Upper lobe of left lung (tissue), 6 donors: ENCODE measurements around the gene MOV10L1. TPM values are rescaled to one million over a fixed set of nuclear protein-coding genes. Genes with fewer than 3 reads are reported as not detected.

ENCODE experiments used
- ATAC-seq, 2 donors: fragments of 200-7000 bp; cut with Tn5 transposase; one replicate each; pipeline ENCODE4 v1.9.1; 2022; ENCODE audit warnings: mild to moderate bottlenecking in 2 of 2, moderate library complexity in 2 of 2; ENCODE audit not compliant: low FRiP score in 2 of 2
- DNase-seq, 2 donors: peaks; one replicate each; pipeline ENCODE4 v3.0.0-alpha.2; 2019 to 2020
- H3K27ac ChIP-seq, 4 donors: fragments of 200-600 bp; sonication (generic); one replicate each; pipeline ENCODE4 v1.5.1; 2016 to 2019
- H3K27me3 ChIP-seq, 4 donors: fragments of 200-600 bp; sonication (generic); one replicate each; pipeline ENCODE4 v1.5.1; 2017 to 2019
- H3K36me3 ChIP-seq, 4 donors: fragments of 200-600 bp; sonication (generic); one replicate each; pipeline ENCODE4 v1.5.1; 2016 to 2019
- H3K4me1 ChIP-seq, 4 donors: fragments of 200-600 bp; sonication (generic); one replicate each; pipeline ENCODE4 v1.5.1; 2018 to 2019
- H3K4me3 ChIP-seq, 4 donors: fragments of 200-600 bp; sonication (generic); one replicate each; pipeline ENCODE4 v1.5.1; 2017 to 2019; ENCODE audit warnings: mild to moderate bottlenecking in 2 of 4, moderate library complexity in 1 of 4
- H3K9me3 ChIP-seq, 4 donors: fragments of 200-600 bp; sonication (generic); one replicate each; pipeline ENCODE4 v1.5.1; 2018 to 2019
- EP300 ChIP-seq, 4 donors: sonication (generic); formaldehyde crosslinking; IDR thresholded peaks; one replicate each; pipeline ENCODE4 v1.5.1; 2017; ENCODE audit warnings: antibody characterized with exemption in 4 of 4, control low read depth in 2 of 4
- POLR2A ChIP-seq, 4 donors: fragments of 450-650 bp; IDR thresholded peaks; one replicate each; pipeline ENCODE4 v1.5.1; 2016 to 2017; ENCODE audit warnings: antibody characterized with exemption in 4 of 4, mild to moderate bottlenecking in 2 of 4
- POLR2AphosphoS5 ChIP-seq, 2 donors: sonication (generic); formaldehyde crosslinking; IDR thresholded peaks; one replicate each; pipeline ENCODE4 v1.5.1; 2017; ENCODE audit warnings: antibody characterized with exemption in 2 of 2
- WGBS, 2 donors: methylation state at CpG; one replicate each; pipeline ENCODE4 v1.1.5; 2017 to 2018; 5-methylcytosine and 5-hydroxymethylcytosine counted together
- total RNA-seq, 6 donors: library from RNA; depleted of rRNA in 4 of 6; stranded (reverse); fragments of >200 nt in 4 of 6; gene quantifications; one replicate each; pipeline versions ENCODE4 v1.1.0 to v1.2.1, GENCODE V29; 2016 to 2021
- TF ChIP-seq, protein P1 (sequence below), 6 experiments: fragments of 450-650 bp in 4 of 6; fragments of 200-600 bp in 2 of 6; sonication (generic) in 2 of 6; IDR thresholded peaks; one replicate each; pipeline ENCODE4 v1.5.1; 2016 to 2019; ENCODE audit warnings: antibody characterized with exemption in 6 of 6
- donor health status: DM: no; HTN: no; CAD: no; lungs with moderate emphysema.
- donor health status: DM: no; HTN: yes; CAD: no; lungs with severe emphysema.

The MOV10L1 gene
- total RNA-seq: 1 to 10 TPM in 3 of 6 donors, under 1 TPM in 2, not detected in 1; 0.47 to 3.1 (median 1.8) TPM

DNA sequence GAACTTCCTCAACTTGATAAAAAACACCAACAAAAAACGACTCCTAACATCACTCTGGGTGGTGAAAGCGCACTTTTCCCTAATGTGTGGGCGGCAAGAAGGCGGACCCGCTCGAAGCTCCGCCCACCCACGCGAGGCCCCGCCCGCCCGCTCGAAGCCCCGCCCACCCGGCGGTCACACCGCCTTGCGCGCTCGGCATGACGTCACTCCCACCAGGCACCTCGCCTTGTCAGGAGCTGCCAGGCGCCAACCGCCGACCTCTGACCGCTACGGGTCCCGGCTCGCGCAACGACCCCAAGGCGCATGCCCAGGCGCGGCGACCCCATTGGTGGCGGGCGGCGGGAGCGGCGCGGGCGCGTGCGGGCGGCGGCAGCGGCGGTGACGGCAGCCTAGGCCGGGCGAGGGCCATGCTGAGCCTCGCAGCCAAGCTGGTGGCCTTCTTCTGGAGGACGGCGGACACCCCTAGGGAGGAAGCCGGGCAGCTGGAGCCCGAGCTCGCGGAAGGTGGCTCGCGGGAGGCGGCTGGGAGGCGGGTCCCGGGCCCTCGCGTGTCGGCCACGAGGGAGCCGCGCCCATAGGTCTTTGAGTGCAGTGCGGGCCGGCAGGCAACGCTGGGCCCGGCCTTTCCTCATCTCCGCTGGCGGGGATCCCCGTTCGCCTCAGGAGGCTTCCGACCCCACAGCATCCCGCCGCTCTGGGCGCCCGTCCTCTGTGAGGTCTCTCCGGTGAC, at the start of gene MOV10L1:
Gene MOV10L1 (plus strand): TSS at position 325 of the 730 bp plus-strand sequence. CDS start 83 bp downstream, at position 408.
- DNase-seq: peak in 1 of 2 donors; percentile 86
- H3K4me1 ChIP-seq: peaks cover 0 to 2% (median 0%) of the 10 kb centered on the region in 4 donors
- H3K36me3 ChIP-seq: no peaks in the 10 kb centered on the region
- ATAC-seq: peak in 1 of 2 donors; percentile 14
- H3K27ac ChIP-seq: no peak within 1 kb of the TSS
- no peak within 1 kb of the TSS for H3K4me3 ChIP-seq
- 51 to 84% methylated on average over 18 to 82 of the region's 83 CpGs for WGBS, 2 donors
- H3K27me3 ChIP-seq: no peaks in the 10 kb centered on the region
- TF ChIP-seq EP300 (IDR thresholded peaks at IDR 0.05): no peak
- no peak for TF ChIP-seq POLR2AphosphoS5 (IDR thresholded peaks at IDR 0.05)
- TF ChIP-seq POLR2A (IDR thresholded peaks at IDR 0.05): no peak
- TF ChIP-seq, protein P1, sequence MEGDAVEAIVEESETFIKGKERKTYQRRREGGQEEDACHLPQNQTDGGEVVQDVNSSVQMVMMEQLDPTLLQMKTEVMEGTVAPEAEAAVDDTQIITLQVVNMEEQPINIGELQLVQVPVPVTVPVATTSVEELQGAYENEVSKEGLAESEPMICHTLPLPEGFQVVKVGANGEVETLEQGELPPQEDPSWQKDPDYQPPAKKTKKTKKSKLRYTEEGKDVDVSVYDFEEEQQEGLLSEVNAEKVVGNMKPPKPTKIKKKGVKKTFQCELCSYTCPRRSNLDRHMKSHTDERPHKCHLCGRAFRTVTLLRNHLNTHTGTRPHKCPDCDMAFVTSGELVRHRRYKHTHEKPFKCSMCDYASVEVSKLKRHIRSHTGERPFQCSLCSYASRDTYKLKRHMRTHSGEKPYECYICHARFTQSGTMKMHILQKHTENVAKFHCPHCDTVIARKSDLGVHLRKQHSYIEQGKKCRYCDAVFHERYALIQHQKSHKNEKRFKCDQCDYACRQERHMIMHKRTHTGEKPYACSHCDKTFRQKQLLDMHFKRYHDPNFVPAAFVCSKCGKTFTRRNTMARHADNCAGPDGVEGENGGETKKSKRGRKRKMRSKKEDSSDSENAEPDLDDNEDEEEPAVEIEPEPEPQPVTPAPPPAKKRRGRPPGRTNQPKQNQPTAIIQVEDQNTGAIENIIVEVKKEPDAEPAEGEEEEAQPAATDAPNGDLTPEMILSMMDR (IDR thresholded peaks at IDR 0.05): no peak
- H3K9me3 ChIP-seq: peaks cover 0 to 11% (median 0%) of the 10 kb centered on the region in 4 donors

DNA sequence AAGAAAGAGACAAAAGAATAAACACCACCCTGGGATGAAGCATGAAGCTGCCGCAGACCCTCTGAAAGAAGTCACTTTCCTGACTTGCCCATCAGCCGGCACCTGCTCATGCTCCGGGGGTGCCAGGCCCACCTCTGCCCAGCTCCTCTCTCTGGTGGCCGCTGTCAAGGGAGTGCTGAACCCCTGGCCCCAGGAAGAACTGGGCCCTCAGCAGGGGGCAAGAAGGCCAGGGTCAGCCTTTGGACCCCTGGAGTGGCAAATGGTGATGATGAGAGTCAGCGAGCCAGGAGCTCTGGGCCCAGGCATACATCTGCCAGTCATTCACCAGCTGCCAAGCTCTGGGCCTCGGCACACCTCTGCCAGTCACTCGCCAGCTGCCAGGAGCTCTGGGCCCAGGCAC, 49.1 kb upstream of the MOV10L1 start:
- Histone ChIP-seq H3K27me3 (no peaks in the 10 kb centered on the region), H3K27ac (no peak overlapping the region), H3K9me3 (peaks cover 0 to 9% (median 0%) of the 10 kb centered on the region in 4 donors), H3K36me3 (no peaks in the 10 kb centered on the region), H3K4me3 (no peak overlapping the region), H3K4me1 (no peaks in the 10 kb centered on the region)
- DNase-seq: no peak
- TF ChIP-seq POLR2A (IDR thresholded peaks at IDR 0.05) (no peak), EP300 (IDR thresholded peaks at IDR 0.05) (no peak), POLR2AphosphoS5 (IDR thresholded peaks at IDR 0.05) (no peak)
- TF ChIP-seq, protein P1 (IDR thresholded peaks at IDR 0.05): no peak
- WGBS, 2 donors: 85 to 90% methylated on average over 5 to 7 of the region's 7 CpGs
- ATAC-seq: no peak

DNA sequence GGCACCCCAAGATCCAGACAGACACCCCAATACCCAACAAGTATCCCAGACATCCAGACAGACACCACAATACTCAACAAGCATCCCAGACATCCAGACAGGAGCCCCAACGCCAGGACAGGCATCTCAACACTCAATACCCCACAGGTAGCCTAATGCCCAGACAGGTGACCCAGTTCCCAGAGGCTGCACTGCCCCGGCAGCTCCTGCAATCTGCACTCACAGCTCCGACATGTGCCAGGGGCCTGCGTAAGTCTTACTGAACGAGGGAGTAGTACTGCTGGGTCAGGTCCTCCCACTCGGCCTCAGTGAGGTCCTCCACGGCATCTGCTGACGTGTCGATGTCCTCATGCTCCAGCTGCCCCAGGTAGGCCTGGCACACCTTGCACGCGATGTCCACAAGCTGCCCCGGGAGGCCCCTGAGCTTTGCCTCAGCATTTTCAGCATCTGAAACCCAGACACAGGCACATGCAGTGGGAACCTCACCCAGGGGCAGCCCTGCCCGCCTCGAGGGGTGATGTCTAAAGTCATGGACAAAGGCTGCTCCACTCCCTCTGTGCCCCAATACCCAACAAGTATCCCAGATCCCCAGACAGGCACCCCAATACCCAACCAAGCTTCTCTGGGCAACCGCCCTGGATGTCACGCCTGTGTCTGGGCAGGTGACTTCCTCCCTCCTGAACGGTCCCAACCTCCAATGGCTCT, 48.3 kb upstream of the MOV10L1 start:
- no peak overlapping the region for H3K4me3 ChIP-seq
- H3K27me3 ChIP-seq: no peaks in the 10 kb centered on the region
- WGBS, 2 donors: 86 to 90% methylated on average over 9 to 17 of the region's 17 CpGs
- no peaks in the 10 kb centered on the region for H3K36me3 ChIP-seq
- no peak for ATAC-seq
- H3K27ac ChIP-seq: no peak overlapping the region
- TF ChIP-seq POLR2AphosphoS5 (IDR thresholded peaks at IDR 0.05): no peak
- TF ChIP-seq EP300 (IDR thresholded peaks at IDR 0.05): no peak
- TF ChIP-seq, protein P1 (IDR thresholded peaks at IDR 0.05): no peak
- TF ChIP-seq POLR2A (IDR thresholded peaks at IDR 0.05): no peak
- DNase-seq: no peak
- H3K9me3 ChIP-seq: peaks cover 0 to 9% (median 0%) of the 10 kb centered on the region in 4 donors
- no peaks in the 10 kb centered on the region for H3K4me1 ChIP-seq

DNA sequence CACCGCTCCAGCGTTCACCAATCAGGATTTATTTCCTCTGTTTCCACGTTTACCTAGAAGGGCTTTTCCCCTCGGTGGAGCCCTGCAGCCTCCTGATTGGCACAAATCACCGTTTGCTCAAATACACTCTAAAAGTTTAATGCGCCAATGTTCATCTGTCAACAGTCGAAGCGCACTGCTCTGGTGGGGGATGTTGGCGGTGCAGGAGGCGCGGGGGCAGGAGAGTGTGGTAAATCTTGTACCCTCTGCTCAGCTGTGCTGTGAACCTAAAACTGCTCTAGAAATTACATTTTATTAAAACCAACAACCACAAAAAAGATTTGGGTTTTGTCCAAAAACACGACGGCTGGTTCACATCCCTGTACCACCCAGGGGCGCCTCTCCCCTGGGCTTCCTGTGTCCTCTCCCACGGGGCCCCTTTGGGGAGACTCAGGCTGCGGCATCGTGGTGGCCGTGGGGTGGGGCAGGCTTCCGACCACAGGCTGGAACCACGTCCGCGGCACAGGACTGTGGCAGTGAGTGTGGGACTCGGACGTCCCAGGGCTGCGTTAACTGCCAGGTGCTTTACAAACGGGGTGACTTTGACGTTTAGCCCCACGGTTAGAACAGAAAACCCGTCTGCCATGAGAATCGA, 45.2 kb upstream of the MOV10L1 start:
- Histone ChIP-seq H3K36me3 (no peaks in the 10 kb centered on the region), H3K9me3 (no peaks in the 10 kb centered on the region), H3K27ac (no peak overlapping the region), H3K4me3 (no peak overlapping the region), H3K4me1 (no peaks in the 10 kb centered on the region), H3K27me3 (no peaks in the 10 kb centered on the region)
- TF ChIP-seq EP300 (IDR thresholded peaks at IDR 0.05) (no peak), POLR2A (IDR thresholded peaks at IDR 0.05) (no peak), POLR2AphosphoS5 (IDR thresholded peaks at IDR 0.05) (no peak)
- TF ChIP-seq, protein P1 (IDR thresholded peaks at IDR 0.05): no peak
- ATAC-seq (no peak), DNase-seq (peak in 1 of 2 donors; percentile 63)
- WGBS, 2 donors: 51 to 60% methylated on average over 19 to 29 of the region's 30 CpGs
